Sigmoid colon (tissue), 4 donors: Measurements from ENCODE around the gene HILPDA.

Source experiments
- EP300 ChIP-seq, 4 donors: sonication (generic); formaldehyde crosslinking; IDR thresholded peaks; one replicate each; pipeline ENCODE4 v1.6.1; 2017; ENCODE audit warnings: antibody characterized with exemption in 4 of 4
- POLR2A ChIP-seq, 2 donors: fragments of 450-650 bp; IDR thresholded peaks; one replicate each; pipeline ENCODE4 v1.6.1; 2016; ENCODE audit warnings: antibody characterized with exemption in 2 of 2, mild to moderate bottlenecking in 2 of 2, moderate library complexity in 2 of 2
- POLR2AphosphoS5 ChIP-seq, 4 donors: sonication (generic); formaldehyde crosslinking; IDR thresholded peaks; one replicate each; pipeline ENCODE4 v1.6.1; 2017; ENCODE audit warnings: antibody characterized with exemption in 4 of 4
- TF ChIP-seq, protein P1 (sequence below), 4 experiments: fragments of 450-650 bp in 3 of 4; fragments of 200-600 bp in 1 of 4; IDR thresholded peaks; one replicate each; pipeline ENCODE4 v1.5.1; 2016 to 2019; ENCODE audit warnings: antibody characterized with exemption in 4 of 4, mild to moderate bottlenecking in 3 of 4, moderate library complexity in 2 of 4

DNA sequence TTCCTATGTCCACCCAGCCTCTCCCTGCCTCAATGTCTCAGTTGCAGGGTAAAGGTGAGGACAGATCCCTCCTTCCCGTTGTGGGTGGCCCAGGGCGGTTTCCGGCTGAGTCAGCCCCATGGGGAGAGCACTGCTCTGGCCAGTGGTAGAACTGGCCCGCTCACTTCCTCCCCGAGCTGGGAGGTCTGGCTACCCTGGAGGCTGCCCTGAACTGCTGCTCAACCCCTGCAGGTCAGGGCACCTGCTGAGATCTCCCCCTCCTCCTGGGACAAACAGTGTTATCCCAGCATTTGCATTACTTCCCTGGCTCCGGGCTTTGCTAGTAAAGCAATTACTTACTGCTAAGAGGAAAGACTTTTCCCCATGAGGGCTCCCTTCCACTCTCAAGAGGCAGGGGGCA lies 24.5 kb upstream of the HILPDA start:
- TF ChIP-seq, protein P1, sequence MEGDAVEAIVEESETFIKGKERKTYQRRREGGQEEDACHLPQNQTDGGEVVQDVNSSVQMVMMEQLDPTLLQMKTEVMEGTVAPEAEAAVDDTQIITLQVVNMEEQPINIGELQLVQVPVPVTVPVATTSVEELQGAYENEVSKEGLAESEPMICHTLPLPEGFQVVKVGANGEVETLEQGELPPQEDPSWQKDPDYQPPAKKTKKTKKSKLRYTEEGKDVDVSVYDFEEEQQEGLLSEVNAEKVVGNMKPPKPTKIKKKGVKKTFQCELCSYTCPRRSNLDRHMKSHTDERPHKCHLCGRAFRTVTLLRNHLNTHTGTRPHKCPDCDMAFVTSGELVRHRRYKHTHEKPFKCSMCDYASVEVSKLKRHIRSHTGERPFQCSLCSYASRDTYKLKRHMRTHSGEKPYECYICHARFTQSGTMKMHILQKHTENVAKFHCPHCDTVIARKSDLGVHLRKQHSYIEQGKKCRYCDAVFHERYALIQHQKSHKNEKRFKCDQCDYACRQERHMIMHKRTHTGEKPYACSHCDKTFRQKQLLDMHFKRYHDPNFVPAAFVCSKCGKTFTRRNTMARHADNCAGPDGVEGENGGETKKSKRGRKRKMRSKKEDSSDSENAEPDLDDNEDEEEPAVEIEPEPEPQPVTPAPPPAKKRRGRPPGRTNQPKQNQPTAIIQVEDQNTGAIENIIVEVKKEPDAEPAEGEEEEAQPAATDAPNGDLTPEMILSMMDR (IDR thresholded peaks at IDR 0.05), result no peak
- TF ChIP-seq POLR2A (IDR thresholded peaks at IDR 0.05) (no peak), EP300 (IDR thresholded peaks at IDR 0.05) (no peak), POLR2AphosphoS5 (IDR thresholded peaks at IDR 0.05) (no peak)
